ENCODE measurements around the gene TIMM44.
"Not testable (repeated sequence)": the region's sequence is repeated elsewhere in the genome, so short reads cannot be mapped to it uniquely, and the experiment has no call there.

TIMM44 gene

GRCh38 chr19:7932930-7933300 lies 10.6 kb downstream of the TIMM44 start:
- Histone ChIP-seq H3K36me3 (peaks cover 48 to 74% (median 72%) of the 10 kb centered on the region in 3 donors), H3K27me3 (no peaks in the 10 kb centered on the region), H3K27ac (peak overlapping the region; percentile 91 to 96), H3K9me3 (no peaks in the 10 kb centered on the region), H3K4me3 (no peak overlapping the region), H3K4me1 (peaks cover 0 to 83% (median 57%) of the 10 kb centered on the region in 4 donors)
- no peak for TF ChIP-seq CTCF (IDR thresholded peaks at IDR 0.05)
- DNase-seq: no peak
- intact Hi-C loops (cut with DNase I; ENCODE audit: low total_unique reads): no loop called here

- no peak for TF ChIP-seq CTCF (IDR thresholded peaks at IDR 0.05)
- Histone ChIP-seq H3K4me3 (no peak overlapping the region), H3K9me3 (no peaks in the 10 kb centered on the region), H3K27ac (peak overlapping the region; percentile 91 to 96), H3K36me3 (peaks cover 42 to 69% (median 67%) of the 10 kb centered on the region in 3 donors), H3K27me3 (no peaks in the 10 kb centered on the region), H3K4me1 (peaks cover 0 to 88% (median 62%) of the 10 kb centered on the region in 4 donors)
- intact Hi-C loops (cut with DNase I; ENCODE audit: low total_unique reads): no loop called here
- DNase-seq: no peak
Measured at GRCh38 chr19:7932276-7932929, 11.1 kb downstream of the TIMM44 start.

- Histone ChIP-seq H3K4me3 (no peak overlapping the region), H3K27me3 (no peaks in the 10 kb centered on the region), H3K27ac (peak overlapping the region; percentile 91 to 96), H3K9me3 (no peaks in the 10 kb centered on the region), H3K36me3 (peaks cover 33 to 59% (median 57%) of the 10 kb centered on the region in 3 donors), H3K4me1 (peaks cover 0 to 98% (median 72%) of the 10 kb centered on the region in 4 donors)
- peak in 1 of 2 donors; percentile 88 for DNase-seq
- no peak for TF ChIP-seq CTCF (IDR thresholded peaks at IDR 0.05)
- intact Hi-C loops (cut with DNase I; ENCODE audit: low total_unique reads): no loop called here
Measured at GRCh38 chr19:7931221-7932061, 12.0 kb downstream of the TIMM44 start.

GRCh38 chr19:7930765-7931164 lies 12.7 kb downstream of the TIMM44 start:
- peak overlapping the region; percentile 91 to 96 for H3K27ac ChIP-seq
- no peak for TF ChIP-seq CTCF (IDR thresholded peaks at IDR 0.05)
- intact Hi-C loops (cut with DNase I; ENCODE audit: low total_unique reads): no loop called here
- DNase-seq: no peak
- no peaks in the 10 kb centered on the region for H3K27me3 ChIP-seq
- H3K4me1 ChIP-seq: peaks cover 0 to 97% (median 77%) of the 10 kb centered on the region in 4 donors
- no peaks in the 10 kb centered on the region for H3K9me3 ChIP-seq
- H3K4me3 ChIP-seq: no peak overlapping the region
- H3K36me3 ChIP-seq: peaks cover 26 to 52% (median 50%) of the 10 kb centered on the region in 3 donors

- Histone ChIP-seq H3K27ac (peak overlapping the region; percentile 91 to 96), H3K36me3 (peaks cover 20 to 45% (median 43%) of the 10 kb centered on the region in 3 donors)
- intact Hi-C loops (cut with DNase I; ENCODE audit: low total_unique reads): not testable (repeated sequence)
Measured at GRCh38 chr19:7930030-7930429, 13.4 kb downstream of the TIMM44 start.

More at GRCh38 chr19:7930030-7930429, 13.4 kb downstream of the TIMM44 start:
- not testable (repeated sequence) for H3K27me3 ChIP-seq, DNase-seq, H3K9me3 ChIP-seq
- Histone ChIP-seq H3K4me1 (peaks cover 0 to 97% (median 82%) of the 10 kb centered on the region in 4 donors), H3K4me3 (peak overlapping the region in 1 of 2 donors; percentile 31)
